ENCODE data around the gene MOB3B. TPM values are rescaled to one million over a fixed set of nuclear protein-coding genes. Genes with fewer than 3 reads are reported as not detected.

Gene MOB3B
- total RNA-seq, 1 experiment from 2014 or later: 0.19 TPM

DNA sequence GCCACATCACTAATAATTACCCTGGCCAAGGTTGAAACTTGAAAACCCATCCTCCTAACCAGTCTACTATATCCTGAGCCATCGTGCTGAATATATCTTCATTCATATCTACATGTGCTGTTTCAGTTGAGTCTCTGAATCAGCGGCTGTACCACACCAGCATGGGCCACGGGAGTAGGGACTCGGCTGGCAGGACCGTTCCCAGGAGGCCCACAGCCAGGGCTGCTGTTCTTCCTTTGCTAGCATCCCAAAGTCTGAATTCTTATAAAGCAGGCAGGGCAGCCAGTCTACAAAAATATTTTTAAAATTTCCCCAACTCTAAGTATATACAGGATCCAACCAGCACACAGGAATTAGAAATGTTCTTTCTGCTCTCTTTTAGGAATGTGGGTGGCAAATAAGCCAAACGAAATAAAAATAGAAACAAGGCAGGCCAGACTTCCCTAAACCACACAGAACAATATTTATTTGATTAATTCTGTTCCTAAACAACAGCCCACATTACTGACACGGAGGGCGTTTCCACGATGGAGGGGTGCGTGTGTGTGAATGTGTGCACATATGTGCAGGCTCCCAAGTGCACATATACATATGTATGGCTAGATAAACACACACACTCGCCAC, 189.8 kb downstream of the MOB3B start:
- H3K27ac ChIP-seq (ENCODE audit: low read depth, low read length, poor library complexity, severe bottlenecking): no peak overlapping the region
- CTCF ChIA-PET: no interaction called here
- DNase-seq (ENCODE audit: low spot score): no peak
- no peak for TF ChIP-seq EZH2 (IDR thresholded peaks at IDR 0.05; ENCODE audit: borderline replicate concordance, low read depth, low read length, poor library complexity, severe bottlenecking)
- TF ChIP-seq, protein P1, sequence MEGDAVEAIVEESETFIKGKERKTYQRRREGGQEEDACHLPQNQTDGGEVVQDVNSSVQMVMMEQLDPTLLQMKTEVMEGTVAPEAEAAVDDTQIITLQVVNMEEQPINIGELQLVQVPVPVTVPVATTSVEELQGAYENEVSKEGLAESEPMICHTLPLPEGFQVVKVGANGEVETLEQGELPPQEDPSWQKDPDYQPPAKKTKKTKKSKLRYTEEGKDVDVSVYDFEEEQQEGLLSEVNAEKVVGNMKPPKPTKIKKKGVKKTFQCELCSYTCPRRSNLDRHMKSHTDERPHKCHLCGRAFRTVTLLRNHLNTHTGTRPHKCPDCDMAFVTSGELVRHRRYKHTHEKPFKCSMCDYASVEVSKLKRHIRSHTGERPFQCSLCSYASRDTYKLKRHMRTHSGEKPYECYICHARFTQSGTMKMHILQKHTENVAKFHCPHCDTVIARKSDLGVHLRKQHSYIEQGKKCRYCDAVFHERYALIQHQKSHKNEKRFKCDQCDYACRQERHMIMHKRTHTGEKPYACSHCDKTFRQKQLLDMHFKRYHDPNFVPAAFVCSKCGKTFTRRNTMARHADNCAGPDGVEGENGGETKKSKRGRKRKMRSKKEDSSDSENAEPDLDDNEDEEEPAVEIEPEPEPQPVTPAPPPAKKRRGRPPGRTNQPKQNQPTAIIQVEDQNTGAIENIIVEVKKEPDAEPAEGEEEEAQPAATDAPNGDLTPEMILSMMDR (conservative IDR thresholded peaks at IDR 0.05; ENCODE audit: low read depth, low read length): no peak
- no peaks in the 10 kb centered on the region for H3K27me3 ChIP-seq (replicated peaks; ENCODE audit: insufficient read depth, low read depth, low read length, poor library complexity)
- H3K4me1 ChIP-seq (ENCODE audit: insufficient read depth, low read length, poor library complexity, severe bottlenecking): no peaks in the 10 kb centered on the region
- no peak overlapping the region for H3K4me3 ChIP-seq (ENCODE audit: low read depth, low read length, poor library complexity, severe bottlenecking)
- H3K9me3 ChIP-seq (ENCODE audit: low read depth, low read length, poor library complexity, severe bottlenecking): no peaks in the 10 kb centered on the region
- POLR2A ChIA-PET (ENCODE audit: low non-redundant PET): no interaction called here
- BruUV-seq (replicated peaks): no TSS peak
- intact Hi-C loops (cut with micrococcal nuclease; ENCODE audit: unreplicated experiment): loop anchor here (10.0 kb wide), 2 partner anchors 385 to 735 kb away; no protein-coding TSS in a partner anchor
- H3K36me3 ChIP-seq (ENCODE audit: insufficient read depth, low read length, poor library complexity, severe bottlenecking): no peaks in the 10 kb centered on the region

DNA sequence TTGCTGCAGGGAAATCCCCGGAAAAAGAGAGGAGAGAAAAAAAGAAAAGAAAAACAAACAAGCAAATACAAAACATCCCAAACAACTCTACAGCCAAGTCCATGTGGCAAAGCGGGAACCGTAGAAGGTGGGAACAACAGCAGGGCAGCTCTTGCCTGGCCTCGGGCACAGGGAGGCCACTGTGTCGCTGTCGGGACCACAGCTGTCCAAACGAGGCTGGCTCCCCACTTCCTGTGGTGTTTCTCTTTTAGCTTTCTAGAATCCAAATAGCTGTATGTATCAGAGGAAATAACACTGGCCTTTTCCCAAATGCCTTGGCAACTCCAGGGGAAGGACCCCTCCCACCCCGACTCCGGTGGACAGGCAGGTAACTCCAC, 191.1 kb downstream of the MOB3B start:
- Histone ChIP-seq H3K4me3 (ENCODE audit: low read depth, low read length, poor library complexity, severe bottlenecking) (no peak overlapping the region), H3K27ac (ENCODE audit: low read depth, low read length, poor library complexity, severe bottlenecking) (no peak overlapping the region), H3K36me3 (ENCODE audit: insufficient read depth, low read length, poor library complexity, severe bottlenecking) (no peaks in the 10 kb centered on the region), H3K27me3 (replicated peaks; ENCODE audit: insufficient read depth, low read depth, low read length, poor library complexity) (no peaks in the 10 kb centered on the region), H3K4me1 (ENCODE audit: insufficient read depth, low read length, poor library complexity, severe bottlenecking) (no peaks in the 10 kb centered on the region), H3K9me3 (ENCODE audit: low read depth, low read length, poor library complexity, severe bottlenecking) (no peaks in the 10 kb centered on the region)
- CTCF ChIA-PET: no interaction called here
- intact Hi-C loops (cut with micrococcal nuclease; ENCODE audit: unreplicated experiment): loop anchor here (10.0 kb wide), 2 partner anchors 386 to 736 kb away; no protein-coding TSS in a partner anchor
- TF ChIP-seq, protein P1 (conservative IDR thresholded peaks at IDR 0.05; ENCODE audit: low read depth, low read length): no peak
- TF ChIP-seq EZH2 (IDR thresholded peaks at IDR 0.05; ENCODE audit: borderline replicate concordance, low read depth, low read length, poor library complexity, severe bottlenecking): no peak
- POLR2A ChIA-PET (ENCODE audit: low non-redundant PET): no interaction called here
- DNase-seq (ENCODE audit: low spot score): no peak
- BruUV-seq (replicated peaks): no TSS peak

DNA sequence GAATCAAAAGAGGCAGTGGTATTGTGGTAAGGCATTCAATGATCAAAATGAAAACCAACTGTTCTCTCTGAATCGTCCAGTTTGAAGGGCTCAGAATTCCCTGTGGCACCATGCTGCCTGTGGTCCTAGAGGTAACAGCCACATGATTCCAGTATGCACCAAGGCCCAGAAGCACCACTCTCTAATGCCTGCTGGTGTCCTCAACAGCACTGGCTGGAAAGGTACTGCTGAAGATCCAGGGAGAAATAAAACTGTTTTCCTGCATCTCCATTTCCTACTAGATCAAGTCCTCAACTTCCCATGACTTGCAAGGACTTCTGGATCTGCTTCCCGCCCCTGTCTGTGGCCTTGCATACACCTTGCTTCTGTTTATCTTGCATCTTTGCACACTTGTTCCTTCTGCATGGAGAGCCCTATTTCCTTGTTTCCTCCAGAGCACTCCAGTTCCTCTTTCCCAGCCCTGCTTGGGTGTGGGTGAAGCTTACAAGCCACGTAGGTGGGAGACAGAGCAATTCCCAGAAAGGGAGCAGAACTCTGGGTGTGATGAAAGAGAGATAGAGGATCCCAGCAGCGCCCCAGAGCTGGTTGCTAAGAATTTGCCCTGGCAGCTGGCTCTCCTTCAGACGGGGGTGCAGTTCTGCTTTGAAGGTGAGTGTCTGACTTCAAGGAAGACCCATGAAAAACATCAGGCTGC, 191.6 kb downstream of the MOB3B start:
- TF ChIP-seq, protein P1 (conservative IDR thresholded peaks at IDR 0.05; ENCODE audit: low read depth, low read length): no peak
- POLR2A ChIA-PET (ENCODE audit: low non-redundant PET): no interaction called here
- Histone ChIP-seq H3K9me3 (ENCODE audit: low read depth, low read length, poor library complexity, severe bottlenecking) (no peaks in the 10 kb centered on the region), H3K4me1 (ENCODE audit: insufficient read depth, low read length, poor library complexity, severe bottlenecking) (no peaks in the 10 kb centered on the region), H3K27me3 (replicated peaks; ENCODE audit: insufficient read depth, low read depth, low read length, poor library complexity) (no peaks in the 10 kb centered on the region), H3K4me3 (ENCODE audit: low read depth, low read length, poor library complexity, severe bottlenecking) (no peak overlapping the region), H3K27ac (ENCODE audit: low read depth, low read length, poor library complexity, severe bottlenecking) (no peak overlapping the region), H3K36me3 (ENCODE audit: insufficient read depth, low read length, poor library complexity, severe bottlenecking) (no peaks in the 10 kb centered on the region)
- BruUV-seq (replicated peaks): no TSS peak
- no peak for DNase-seq (ENCODE audit: low spot score)
- CTCF ChIA-PET: no interaction called here
- intact Hi-C loops (cut with micrococcal nuclease; ENCODE audit: unreplicated experiment): loop anchor here (10.0 kb wide), 2 partner anchors 387 to 737 kb away; no protein-coding TSS in a partner anchor
